Kidney epithelial cell (primary cell): ENCODE results near the gene CFAP46. TPM values are rescaled to one million over a fixed set of nuclear protein-coding genes. Genes with fewer than 3 reads are reported as not detected.

ENCODE experiments used
- DNase-seq: peaks from one replicate; pipeline ENCODE4 v3.0.0-alpha.2; 2010; ENCODE audit warnings: low read depth
- H3K27me3 ChIP-seq: 2 replicates; pipeline ENCODE4 v1.6.0; 2011; ENCODE audit warnings: low read length; ENCODE audit not compliant: control insufficient read depth, insufficient read depth
- H3K36me3 ChIP-seq: 2 replicates; pipeline ENCODE4 v1.5.1; 2011; ENCODE audit warnings: low read length; ENCODE audit not compliant: control insufficient read depth, insufficient read depth
- H3K4me3 ChIP-seq: 2 replicates; pipeline ENCODE4 v1.5.1; 2011; ENCODE audit warnings: low read depth, mild to moderate bottlenecking, control low read depth, low read length
- total RNA-seq: library from RNA; depleted of rRNA; stranded (reverse); fragments of >200 nt; gene quantifications from 2 replicates; pipeline ENCODE4 v1.2.3, GENCODE V29; 2015
- TF ChIP-seq, protein P1 (sequence below): IDR thresholded peaks from 2 replicates; pipeline ENCODE4 v1.5.1; 2011; ENCODE audit warnings: mild to moderate bottlenecking, moderate library complexity, low read length, control low read depth, inconsistent platforms; ENCODE audit not compliant: insufficient read depth, poor library complexity, severe bottlenecking

CFAP46 gene
- 3.8 and 5.1 TPM in 2 replicates for total RNA-seq

DNA sequence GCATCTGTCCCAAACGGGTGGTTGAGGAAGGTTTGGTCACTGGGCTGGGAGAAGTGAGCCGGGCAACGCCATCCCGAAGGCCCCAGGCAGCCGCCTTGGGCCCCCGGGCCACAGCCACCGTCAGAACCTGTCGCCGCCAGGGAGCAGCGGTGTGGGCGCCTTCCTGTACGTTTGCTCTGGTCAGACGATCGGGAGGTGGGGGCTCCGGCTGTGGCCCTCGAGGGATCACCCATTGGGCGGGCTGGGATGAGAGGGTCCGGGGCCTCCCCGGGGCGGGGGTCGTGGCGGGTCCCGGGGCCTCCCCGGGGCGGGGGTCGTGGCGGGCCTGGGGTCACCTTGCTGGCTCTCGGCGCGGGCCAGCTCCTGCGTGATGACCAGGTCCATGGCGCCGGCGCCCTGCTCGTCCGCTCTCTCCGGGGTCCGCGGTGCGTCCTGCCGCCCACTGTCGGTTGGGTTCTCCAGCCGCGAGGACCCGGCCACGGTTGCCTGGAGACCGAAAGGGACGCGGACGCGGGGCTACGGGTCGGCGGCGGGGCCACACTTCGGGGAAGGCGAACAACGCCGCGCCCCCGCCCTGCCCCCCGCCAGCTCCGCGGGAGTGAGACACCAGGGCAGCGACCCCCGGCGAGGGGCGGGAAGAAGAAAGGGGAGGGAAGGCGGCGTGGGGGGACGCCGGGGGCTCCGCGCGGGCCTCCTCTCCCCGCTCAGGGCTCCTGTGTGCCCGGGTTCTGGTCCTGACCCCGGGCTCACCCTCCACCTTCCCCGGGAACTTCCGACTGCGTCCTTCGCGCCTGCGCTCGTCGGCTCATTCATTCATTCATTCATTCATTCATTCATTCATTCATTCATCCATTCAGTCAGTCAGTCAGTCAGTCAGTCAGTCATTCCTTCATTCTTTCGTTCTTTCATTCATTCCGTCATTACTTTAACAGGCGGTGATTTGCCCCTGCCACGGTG, at the start of gene CFAP46:
CFAP46 (minus strand) TSS at position 470 of the 957 bp plus-strand sequence; CDS start at position 384, 86 bp downstream.
- H3K36me3 ChIP-seq, result no peaks in the 10 kb centered on the region
- DNase-seq, result no peak
- peak within 1 kb of the TSS; percentile 57 for H3K4me3 ChIP-seq
- peaks cover 5% of the 10 kb centered on the region for H3K27me3 ChIP-seq
- TF ChIP-seq, protein P1, sequence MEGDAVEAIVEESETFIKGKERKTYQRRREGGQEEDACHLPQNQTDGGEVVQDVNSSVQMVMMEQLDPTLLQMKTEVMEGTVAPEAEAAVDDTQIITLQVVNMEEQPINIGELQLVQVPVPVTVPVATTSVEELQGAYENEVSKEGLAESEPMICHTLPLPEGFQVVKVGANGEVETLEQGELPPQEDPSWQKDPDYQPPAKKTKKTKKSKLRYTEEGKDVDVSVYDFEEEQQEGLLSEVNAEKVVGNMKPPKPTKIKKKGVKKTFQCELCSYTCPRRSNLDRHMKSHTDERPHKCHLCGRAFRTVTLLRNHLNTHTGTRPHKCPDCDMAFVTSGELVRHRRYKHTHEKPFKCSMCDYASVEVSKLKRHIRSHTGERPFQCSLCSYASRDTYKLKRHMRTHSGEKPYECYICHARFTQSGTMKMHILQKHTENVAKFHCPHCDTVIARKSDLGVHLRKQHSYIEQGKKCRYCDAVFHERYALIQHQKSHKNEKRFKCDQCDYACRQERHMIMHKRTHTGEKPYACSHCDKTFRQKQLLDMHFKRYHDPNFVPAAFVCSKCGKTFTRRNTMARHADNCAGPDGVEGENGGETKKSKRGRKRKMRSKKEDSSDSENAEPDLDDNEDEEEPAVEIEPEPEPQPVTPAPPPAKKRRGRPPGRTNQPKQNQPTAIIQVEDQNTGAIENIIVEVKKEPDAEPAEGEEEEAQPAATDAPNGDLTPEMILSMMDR, result no peak

DNA sequence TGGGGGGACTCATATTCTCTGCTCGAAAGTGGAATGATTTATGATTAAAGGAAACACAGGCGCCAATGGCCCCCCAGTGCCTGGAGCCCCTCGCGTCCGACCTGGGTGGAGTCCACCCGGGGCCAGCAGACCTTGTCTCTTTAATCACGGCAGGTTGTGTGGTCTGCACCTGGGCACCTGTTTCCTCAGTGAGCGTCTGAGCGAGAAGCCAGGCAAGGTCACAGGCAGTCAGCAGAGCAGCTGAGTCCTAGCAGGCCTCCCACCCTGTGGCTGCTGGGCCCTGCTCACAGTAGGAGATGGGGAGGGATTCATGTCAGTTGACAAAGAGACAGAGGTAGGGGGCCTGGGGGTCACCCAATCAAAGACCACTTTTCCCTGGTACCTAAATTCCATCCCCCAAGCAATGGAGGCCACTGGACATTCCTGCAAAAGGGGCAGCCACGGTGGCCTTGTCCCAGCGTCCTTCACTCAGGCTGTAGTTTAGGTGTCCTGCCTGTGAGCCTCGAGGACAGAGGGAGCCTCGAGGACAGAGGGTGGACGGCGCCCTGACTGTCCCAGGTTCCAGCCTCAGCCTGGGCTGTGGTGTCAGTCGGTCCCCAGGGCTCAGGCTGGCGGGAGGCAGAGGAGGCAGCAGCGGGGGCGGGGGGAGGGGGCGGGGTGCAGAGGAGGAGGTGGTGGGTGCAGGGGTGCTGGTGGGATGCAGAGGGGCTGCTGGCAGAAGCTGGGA, 49.5 kb upstream of the CFAP46 start:
- Histone ChIP-seq H3K4me3 (no peak overlapping the region), H3K36me3 (no peaks in the 10 kb centered on the region), H3K27me3 (peaks cover 23% of the 10 kb centered on the region)
- DNase-seq, result no peak
- TF ChIP-seq, protein P1, result no peak

DNA sequence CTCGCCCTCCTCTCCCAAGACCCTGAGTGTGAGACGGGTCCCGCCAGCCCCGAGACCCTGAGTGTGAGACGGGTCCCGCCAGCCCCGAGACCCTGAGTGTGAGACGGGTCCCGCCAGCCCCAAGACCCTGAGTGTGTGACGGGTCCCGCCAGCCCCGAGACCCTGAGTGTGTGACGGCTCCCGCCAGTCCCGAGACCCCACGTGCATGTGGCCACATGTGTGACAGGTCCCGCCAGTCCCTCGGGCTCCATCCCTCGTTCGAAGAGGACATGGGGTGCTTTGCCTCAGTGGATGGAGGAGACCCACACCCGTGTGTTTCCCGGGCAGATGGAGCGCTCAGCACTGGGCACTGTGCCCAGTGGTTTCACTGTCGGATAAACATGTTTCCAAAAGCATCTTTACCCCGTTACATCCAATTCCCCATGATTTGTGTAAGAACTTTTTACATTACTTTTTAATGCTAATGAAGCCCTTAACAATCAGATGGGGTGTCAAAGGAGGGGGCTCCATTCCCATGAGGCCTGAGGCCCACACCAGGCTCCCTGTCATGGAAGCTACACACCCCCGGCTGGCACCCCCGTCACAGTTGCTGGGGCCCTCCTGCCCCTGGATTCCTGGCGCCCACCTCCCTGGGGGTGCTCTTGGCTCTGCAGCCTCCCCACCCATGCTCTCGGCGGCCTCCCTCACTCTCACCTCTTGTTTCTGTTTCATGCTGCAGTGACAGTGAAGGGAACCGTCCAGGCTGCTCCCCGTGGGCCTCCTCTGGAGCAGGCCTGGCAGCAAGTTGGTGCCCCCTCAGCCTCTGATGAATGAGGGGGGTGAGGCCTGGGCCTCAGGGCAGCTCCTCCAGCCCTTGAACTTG, 48.5 kb upstream of the CFAP46 start:
- H3K36me3 ChIP-seq, result no peaks in the 10 kb centered on the region
- peaks cover 23% of the 10 kb centered on the region for H3K27me3 ChIP-seq
- DNase-seq, result no peak
- TF ChIP-seq, protein P1, result no peak
- no peak overlapping the region for H3K4me3 ChIP-seq

DNA sequence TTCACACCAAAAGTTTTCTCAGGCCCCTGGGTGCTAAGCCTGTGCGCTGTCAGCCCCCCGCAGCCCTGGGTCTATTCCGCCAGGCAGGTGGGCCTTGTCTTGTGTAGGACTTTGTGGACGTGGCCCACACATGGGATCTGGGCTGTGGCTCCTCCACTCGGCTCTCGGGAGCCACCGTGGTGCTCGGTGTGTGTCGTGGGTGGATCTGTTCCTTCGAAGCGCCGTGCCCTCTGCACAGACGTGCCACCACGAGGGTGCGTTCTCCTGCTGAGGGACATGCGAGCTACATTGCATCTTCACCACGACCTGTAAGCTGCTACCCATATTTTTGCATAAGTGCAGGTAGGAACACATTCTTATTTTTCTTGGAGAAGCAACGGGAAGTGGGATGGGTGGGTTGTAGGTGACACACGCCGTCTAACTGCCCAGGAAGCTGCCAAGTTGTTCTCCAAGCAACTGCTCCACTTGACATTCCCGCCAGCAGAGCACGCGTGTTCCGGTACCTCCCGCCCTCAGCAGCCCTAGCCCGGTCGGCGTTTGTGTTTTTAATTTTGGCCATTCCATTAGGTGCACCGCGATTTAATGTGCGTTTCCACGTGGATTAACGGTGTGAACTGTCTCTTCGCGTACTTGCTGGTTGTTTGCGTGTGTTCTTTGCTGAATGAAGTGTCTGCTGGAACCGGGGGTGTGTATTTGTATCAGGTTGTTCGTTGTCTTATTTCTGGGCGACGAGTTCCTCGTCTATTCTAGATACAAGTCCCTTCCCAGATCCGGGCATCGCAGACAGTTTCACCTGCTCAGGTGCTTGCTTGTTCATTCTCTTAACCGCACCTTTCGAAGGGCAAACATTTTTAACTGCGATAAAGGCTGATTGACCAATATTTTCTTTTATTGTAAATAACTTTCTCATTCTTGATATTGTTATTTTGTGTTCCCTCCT, 47.4 kb upstream of the CFAP46 start:
- DNase-seq, result no peak
- H3K4me3 ChIP-seq, result no peak overlapping the region
- no peaks in the 10 kb centered on the region for H3K36me3 ChIP-seq
- TF ChIP-seq, protein P1, result no peak
- H3K27me3 ChIP-seq, result peaks cover 19% of the 10 kb centered on the region

DNA sequence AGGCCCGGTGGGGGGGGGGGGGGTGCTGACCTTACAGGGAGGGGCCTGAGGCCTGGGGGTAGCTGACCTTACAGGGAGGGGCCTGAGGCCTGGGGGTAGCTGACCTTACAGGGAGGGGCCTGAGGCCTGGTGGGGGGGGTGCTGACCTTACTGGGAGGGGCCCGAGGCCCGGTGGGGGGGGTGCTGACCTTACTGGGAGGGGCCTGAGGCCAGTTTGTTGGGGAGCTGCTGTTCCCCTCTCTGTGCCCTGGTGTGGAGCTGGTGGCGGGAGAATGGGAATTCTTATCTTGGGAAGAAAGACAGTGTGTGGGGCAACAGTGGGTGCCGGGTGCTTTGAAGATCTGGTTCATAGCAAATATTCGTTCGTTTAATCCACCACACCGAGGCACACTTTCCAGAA, 46.6 kb upstream of the CFAP46 start:
- no peak for DNase-seq
- Histone ChIP-seq H3K36me3 (no peaks in the 10 kb centered on the region), H3K27me3 (peaks cover 12% of the 10 kb centered on the region), H3K4me3 (no peak overlapping the region)
- TF ChIP-seq, protein P1, result no peak
